ENCODE results near the gene NAGK. TPM values are rescaled to one million over a fixed set of nuclear protein-coding genes. Genes with fewer than 3 reads are reported as not detected.

The NAGK gene
- total and polyA plus RNA-seq, 2 donors (not counting 1 experiment from before 2014, with no cell fraction given), result 221 to 230 TPM

- no peaks in the 10 kb centered on the region for H3K9me3 ChIP-seq (ENCODE audit: control extremely low read depth in 1 of 3, control insufficient read depth in 2 of 3, insufficient read depth in 1 of 3, low read length in 2 of 3)
- Mint-ChIP-seq H3K27ac (no peak overlapping the region), H3K27me3 (peaks cover 17% of the 10 kb centered on the region), H3K4me3 (no peak overlapping the region), H3K4me1 (no peaks in the 10 kb centered on the region), H3K9me3 (ENCODE audit: insufficient read depth) (no peaks in the 10 kb centered on the region)
- no peaks in the 10 kb centered on the region for H3K4me1 ChIP-seq (ENCODE audit: control insufficient read depth in 2 of 2, insufficient read depth in 2 of 2, low read length in 2 of 2)
- no peaks in the 10 kb centered on the region for H3K36me3 ChIP-seq (replicated peaks in 1 of 2; ENCODE audit: control extremely low read depth in 1 of 2, control insufficient read depth in 1 of 2, extremely low read depth in 1 of 2, insufficient read depth in 2 of 2, low read length in 1 of 2)
- POLR2A ChIA-PET, result no interaction called here
- no peak overlapping the region for H3K4me2 ChIP-seq (replicated peaks; ENCODE audit: low read depth, low read length, poor library complexity, severe bottlenecking)
- no peak overlapping the region for H2AFZ ChIP-seq (ENCODE audit: insufficient read depth, low read depth, low read length, poor library complexity, severe bottlenecking)
- no peaks in the 10 kb centered on the region for H3K79me2 ChIP-seq (ENCODE audit: control insufficient read depth, insufficient read depth, low read length)
- H3K27me3 ChIP-seq (replicated peaks in 1 of 4; ENCODE audit: control extremely low read depth in 1 of 4, control insufficient read depth in 3 of 4, insufficient read depth in 4 of 4, low read length in 3 of 4), result peaks cover 0 to 7% (median 1%) of the 10 kb centered on the region in 4 experiments
- WGBS (ENCODE audit: insufficient coverage), result no CpG with 5 or more reads among the region's 4 CpGs
- no peak for ATAC-seq (ENCODE audit: low read depth)
- no peak overlapping the region for H3K27ac ChIP-seq (ENCODE audit: low read length in 2 of 2)
- no peak overlapping the region for H3K9ac ChIP-seq (ENCODE audit: low read length)
- H3K4me3 ChIP-seq (ENCODE audit: control extremely low read depth in 1 of 5, extremely low read depth in 1 of 5, insufficient read depth in 1 of 5, low read depth in 2 of 5, low read length in 4 of 5), result no peak overlapping the region
- CTCF ChIA-PET, result no interaction called here
- intact Hi-C loops (cut with micrococcal nuclease), result no loop called here
- no peaks in the 10 kb centered on the region for H4K20me1 ChIP-seq (ENCODE audit: control insufficient read depth, insufficient read depth, low read length, poor library complexity, severe bottlenecking)
- no peak for DNase-seq
- TF ChIP-seq EZH2 (IDR thresholded peaks at IDR 0.05; ENCODE audit: borderline replicate concordance, insufficient read depth, low read depth, low read length, poor library complexity, severe bottlenecking) (no peak), CTCF (IDR thresholded peaks at IDR 0.05) (no peak)
Measured at GRCh38 chr2:71042287-71042686, 26.2 kb upstream of the NAGK start.

- Histone ChIP-seq H3K36me3 (replicated peaks in 1 of 2; ENCODE audit: control extremely low read depth in 1 of 2, control insufficient read depth in 1 of 2, extremely low read depth in 1 of 2, insufficient read depth in 2 of 2, low read length in 1 of 2) (no peaks in the 10 kb centered on the region), H3K27ac (ENCODE audit: low read length in 2 of 2) (no peak overlapping the region), H2AFZ (ENCODE audit: insufficient read depth, low read depth, low read length, poor library complexity, severe bottlenecking) (no peak overlapping the region), H3K79me2 (ENCODE audit: control insufficient read depth, insufficient read depth, low read length) (no peaks in the 10 kb centered on the region), H3K4me3 (ENCODE audit: control extremely low read depth in 1 of 5, extremely low read depth in 1 of 5, insufficient read depth in 1 of 5, low read depth in 2 of 5, low read length in 4 of 5) (no peak overlapping the region), H4K20me1 (ENCODE audit: control insufficient read depth, insufficient read depth, low read length, poor library complexity, severe bottlenecking) (no peaks in the 10 kb centered on the region), H3K4me1 (ENCODE audit: control insufficient read depth in 2 of 2, insufficient read depth in 2 of 2, low read length in 2 of 2) (no peaks in the 10 kb centered on the region), H3K27me3 (replicated peaks in 1 of 4; ENCODE audit: control extremely low read depth in 1 of 4, control insufficient read depth in 3 of 4, insufficient read depth in 4 of 4, low read length in 3 of 4) (peaks cover 0 to 7% (median 1%) of the 10 kb centered on the region in 4 experiments), H3K4me2 (replicated peaks; ENCODE audit: low read depth, low read length, poor library complexity, severe bottlenecking) (no peak overlapping the region), H3K9me3 (ENCODE audit: control extremely low read depth in 1 of 3, control insufficient read depth in 2 of 3, insufficient read depth in 1 of 3, low read length in 2 of 3) (no peaks in the 10 kb centered on the region), H3K9ac (ENCODE audit: low read length) (no peak overlapping the region)
- no peak for DNase-seq
- ChIA-PET POLR2A (no interaction called here), CTCF (no interaction called here)
- Mint-ChIP-seq H3K27ac (no peak overlapping the region), H3K4me3 (no peak overlapping the region), H3K27me3 (peaks cover 17% of the 10 kb centered on the region), H3K4me1 (no peaks in the 10 kb centered on the region), H3K9me3 (ENCODE audit: insufficient read depth) (no peaks in the 10 kb centered on the region)
- TF ChIP-seq EZH2 (IDR thresholded peaks at IDR 0.05; ENCODE audit: borderline replicate concordance, insufficient read depth, low read depth, low read length, poor library complexity, severe bottlenecking) (no peak), CTCF (IDR thresholded peaks at IDR 0.05) (no peak)
- intact Hi-C loops (cut with micrococcal nuclease), result no loop called here
- no peak for ATAC-seq (ENCODE audit: low read depth)
- 73% methylated on average over 3 of the region's 36 CpGs for WGBS (ENCODE audit: insufficient coverage)
Measured at GRCh38 chr2:71043531-71044407, 24.7 kb upstream of the NAGK start.
